ENCODE measurements around the gene PIK3C2A. TPM values are rescaled to one million over a fixed set of nuclear protein-coding genes. Genes with fewer than 3 reads are reported as not detected.

The PIK3C2A gene, protein sequence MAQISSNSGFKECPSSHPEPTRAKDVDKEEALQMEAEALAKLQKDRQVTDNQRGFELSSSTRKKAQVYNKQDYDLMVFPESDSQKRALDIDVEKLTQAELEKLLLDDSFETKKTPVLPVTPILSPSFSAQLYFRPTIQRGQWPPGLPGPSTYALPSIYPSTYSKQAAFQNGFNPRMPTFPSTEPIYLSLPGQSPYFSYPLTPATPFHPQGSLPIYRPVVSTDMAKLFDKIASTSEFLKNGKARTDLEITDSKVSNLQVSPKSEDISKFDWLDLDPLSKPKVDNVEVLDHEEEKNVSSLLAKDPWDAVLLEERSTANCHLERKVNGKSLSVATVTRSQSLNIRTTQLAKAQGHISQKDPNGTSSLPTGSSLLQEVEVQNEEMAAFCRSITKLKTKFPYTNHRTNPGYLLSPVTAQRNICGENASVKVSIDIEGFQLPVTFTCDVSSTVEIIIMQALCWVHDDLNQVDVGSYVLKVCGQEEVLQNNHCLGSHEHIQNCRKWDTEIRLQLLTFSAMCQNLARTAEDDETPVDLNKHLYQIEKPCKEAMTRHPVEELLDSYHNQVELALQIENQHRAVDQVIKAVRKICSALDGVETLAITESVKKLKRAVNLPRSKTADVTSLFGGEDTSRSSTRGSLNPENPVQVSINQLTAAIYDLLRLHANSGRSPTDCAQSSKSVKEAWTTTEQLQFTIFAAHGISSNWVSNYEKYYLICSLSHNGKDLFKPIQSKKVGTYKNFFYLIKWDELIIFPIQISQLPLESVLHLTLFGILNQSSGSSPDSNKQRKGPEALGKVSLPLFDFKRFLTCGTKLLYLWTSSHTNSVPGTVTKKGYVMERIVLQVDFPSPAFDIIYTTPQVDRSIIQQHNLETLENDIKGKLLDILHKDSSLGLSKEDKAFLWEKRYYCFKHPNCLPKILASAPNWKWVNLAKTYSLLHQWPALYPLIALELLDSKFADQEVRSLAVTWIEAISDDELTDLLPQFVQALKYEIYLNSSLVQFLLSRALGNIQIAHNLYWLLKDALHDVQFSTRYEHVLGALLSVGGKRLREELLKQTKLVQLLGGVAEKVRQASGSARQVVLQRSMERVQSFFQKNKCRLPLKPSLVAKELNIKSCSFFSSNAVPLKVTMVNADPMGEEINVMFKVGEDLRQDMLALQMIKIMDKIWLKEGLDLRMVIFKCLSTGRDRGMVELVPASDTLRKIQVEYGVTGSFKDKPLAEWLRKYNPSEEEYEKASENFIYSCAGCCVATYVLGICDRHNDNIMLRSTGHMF (N-terminal part only)
- 10 to 100 TPM; 37.2 to 44.6 TPM for total RNA-seq

- H3K4me1 ChIP-seq: peaks cover 0 to 26% of the 10 kb centered on the region in 2 donors
- H3K4me3 ChIP-seq: peak within 1 kb of the TSS; percentile 82
- H3K27ac ChIP-seq: peak within 1 kb of the TSS; percentile 96 to 99
- H3K36me3 ChIP-seq: no peaks in the 10 kb centered on the region
- no peaks in the 10 kb centered on the region for H3K9me3 ChIP-seq
- H3K27me3 ChIP-seq: no peaks in the 10 kb centered on the region
- TF ChIP-seq, protein P1, sequence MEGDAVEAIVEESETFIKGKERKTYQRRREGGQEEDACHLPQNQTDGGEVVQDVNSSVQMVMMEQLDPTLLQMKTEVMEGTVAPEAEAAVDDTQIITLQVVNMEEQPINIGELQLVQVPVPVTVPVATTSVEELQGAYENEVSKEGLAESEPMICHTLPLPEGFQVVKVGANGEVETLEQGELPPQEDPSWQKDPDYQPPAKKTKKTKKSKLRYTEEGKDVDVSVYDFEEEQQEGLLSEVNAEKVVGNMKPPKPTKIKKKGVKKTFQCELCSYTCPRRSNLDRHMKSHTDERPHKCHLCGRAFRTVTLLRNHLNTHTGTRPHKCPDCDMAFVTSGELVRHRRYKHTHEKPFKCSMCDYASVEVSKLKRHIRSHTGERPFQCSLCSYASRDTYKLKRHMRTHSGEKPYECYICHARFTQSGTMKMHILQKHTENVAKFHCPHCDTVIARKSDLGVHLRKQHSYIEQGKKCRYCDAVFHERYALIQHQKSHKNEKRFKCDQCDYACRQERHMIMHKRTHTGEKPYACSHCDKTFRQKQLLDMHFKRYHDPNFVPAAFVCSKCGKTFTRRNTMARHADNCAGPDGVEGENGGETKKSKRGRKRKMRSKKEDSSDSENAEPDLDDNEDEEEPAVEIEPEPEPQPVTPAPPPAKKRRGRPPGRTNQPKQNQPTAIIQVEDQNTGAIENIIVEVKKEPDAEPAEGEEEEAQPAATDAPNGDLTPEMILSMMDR (IDR thresholded peaks at IDR 0.05): no peak
- peak; percentile 97 for DNase-seq (ENCODE audit: low spot score)
These were observed at the start of gene PIK3C2A for GRCh38 chr11:17207317-17208256. PIK3C2A (minus strand) TSS chr11:17207986; CDS start chr11:17169741, 38,245 bp downstream.

GRCh38 chr11:17257196-17257595 lies 49.4 kb upstream of the PIK3C2A start:
- TF ChIP-seq, protein P1 (IDR thresholded peaks at IDR 0.05): no peak
- no peak overlapping the region for H3K27ac ChIP-seq
- H3K36me3 ChIP-seq: no peaks in the 10 kb centered on the region
- H3K4me1 ChIP-seq: no peaks in the 10 kb centered on the region
- no peak for DNase-seq (ENCODE audit: low spot score)
- H3K9me3 ChIP-seq: no peaks in the 10 kb centered on the region
- H3K4me3 ChIP-seq: no peak overlapping the region
- no peaks in the 10 kb centered on the region for H3K27me3 ChIP-seq

DNA sequence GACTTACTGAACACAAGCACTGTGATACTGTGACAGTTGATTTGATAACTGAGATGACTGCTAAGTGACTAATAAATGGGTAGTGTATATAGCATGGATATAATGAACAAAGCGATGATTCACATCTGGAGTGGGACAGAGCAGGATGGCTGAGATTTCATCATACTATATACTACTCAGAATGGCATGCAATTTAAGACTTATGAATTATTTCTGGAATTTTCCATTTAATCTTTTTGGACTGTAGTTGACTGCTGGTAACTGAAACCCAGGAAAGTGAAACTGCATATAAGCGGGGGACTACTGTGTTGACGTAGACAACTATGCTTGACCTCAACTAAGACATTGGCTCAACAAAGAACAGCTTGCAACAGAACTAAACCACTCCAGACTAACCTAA lies 48.7 kb upstream of the PIK3C2A start:
- H3K9me3 ChIP-seq: no peaks in the 10 kb centered on the region
- no peak overlapping the region for H3K27ac ChIP-seq
- DNase-seq (ENCODE audit: low spot score): no peak
- H3K4me3 ChIP-seq: no peak overlapping the region
- TF ChIP-seq, protein P1 (IDR thresholded peaks at IDR 0.05): no peak
- H3K36me3 ChIP-seq: no peaks in the 10 kb centered on the region
- H3K4me1 ChIP-seq: no peaks in the 10 kb centered on the region
- H3K27me3 ChIP-seq: no peaks in the 10 kb centered on the region

- no peaks in the 10 kb centered on the region for H3K36me3 ChIP-seq
- H3K4me3 ChIP-seq: no peak overlapping the region
- H3K27me3 ChIP-seq: no peaks in the 10 kb centered on the region
- no peak overlapping the region for H3K27ac ChIP-seq
- TF ChIP-seq, protein P1 (IDR thresholded peaks at IDR 0.05): no peak
- H3K9me3 ChIP-seq: no peaks in the 10 kb centered on the region
- H3K4me1 ChIP-seq: no peaks in the 10 kb centered on the region
- no peak for DNase-seq (ENCODE audit: low spot score)
These were observed 44.9 kb upstream of the PIK3C2A start for GRCh38 chr11:17252704-17253103.
